Measurements from ENCODE around the gene RBPJL. TPM values are rescaled to one million over a fixed set of nuclear protein-coding genes. Genes with fewer than 3 reads are reported as not detected.

RBPJL gene
- total RNA-seq, 1 donor from 2014 or later, result not detected

- no peaks in the 10 kb centered on the region for H3K9me3 Mint-ChIP-seq (ENCODE audit: unreplicated experiment)
- no peak for DNase-seq (ENCODE audit: extremely low spot score, unreplicated experiment)
- no peak for TF ChIP-seq CTCF (IDR thresholded peaks at IDR 0.05)
- peaks cover 2% of the 10 kb centered on the region for H3K36me3 Mint-ChIP-seq (ENCODE audit: unreplicated experiment)
- no peak overlapping the region for H3K4me3 Mint-ChIP-seq (ENCODE audit: unreplicated experiment)
- peaks cover 65% of the 10 kb centered on the region for H3K4me1 Mint-ChIP-seq (ENCODE audit: unreplicated experiment)
- no peaks in the 10 kb centered on the region for H3K27me3 Mint-ChIP-seq (ENCODE audit: unreplicated experiment)
- peak overlapping the region; percentile 88 for H3K27ac Mint-ChIP-seq (ENCODE audit: unreplicated experiment)
Observed at GRCh38 chr20:45337367-45338120, 30.9 kb downstream of the RBPJL start.

- DNase-seq (ENCODE audit: extremely low spot score, unreplicated experiment), result no peak
- H3K9me3 Mint-ChIP-seq (ENCODE audit: unreplicated experiment), result no peaks in the 10 kb centered on the region
- H3K4me1 Mint-ChIP-seq (ENCODE audit: unreplicated experiment), result peaks cover 73% of the 10 kb centered on the region
- peak overlapping the region; percentile 88 for H3K27ac Mint-ChIP-seq (ENCODE audit: unreplicated experiment)
- no peaks in the 10 kb centered on the region for H3K27me3 Mint-ChIP-seq (ENCODE audit: unreplicated experiment)
- H3K4me3 Mint-ChIP-seq (ENCODE audit: unreplicated experiment), result no peak overlapping the region
- peaks cover 2% of the 10 kb centered on the region for H3K36me3 Mint-ChIP-seq (ENCODE audit: unreplicated experiment)
- TF ChIP-seq CTCF (IDR thresholded peaks at IDR 0.05), result no peak
Observed at GRCh38 chr20:45338121-45339030, 31.7 kb downstream of the RBPJL start.

GRCh38 chr20:45339084-45339483 is 32.4 kb downstream of the RBPJL start:
- Mint-ChIP-seq H3K4me3 (ENCODE audit: unreplicated experiment) (no peak overlapping the region), H3K36me3 (ENCODE audit: unreplicated experiment) (peaks cover 2% of the 10 kb centered on the region), H3K27ac (ENCODE audit: unreplicated experiment) (peak overlapping the region; percentile 41), H3K27me3 (ENCODE audit: unreplicated experiment) (no peaks in the 10 kb centered on the region), H3K9me3 (ENCODE audit: unreplicated experiment) (no peaks in the 10 kb centered on the region), H3K4me1 (ENCODE audit: unreplicated experiment) (peaks cover 80% of the 10 kb centered on the region)
- TF ChIP-seq CTCF (IDR thresholded peaks at IDR 0.05), result no peak
- DNase-seq (ENCODE audit: extremely low spot score, unreplicated experiment), result no peak

- Mint-ChIP-seq H3K9me3 (ENCODE audit: unreplicated experiment) (no peaks in the 10 kb centered on the region), H3K4me3 (ENCODE audit: unreplicated experiment) (no peak overlapping the region), H3K27me3 (ENCODE audit: unreplicated experiment) (no peaks in the 10 kb centered on the region), H3K4me1 (ENCODE audit: unreplicated experiment) (peaks cover 87% of the 10 kb centered on the region), H3K36me3 (ENCODE audit: unreplicated experiment) (peaks cover 2% of the 10 kb centered on the region), H3K27ac (ENCODE audit: unreplicated experiment) (no peak overlapping the region)
- no peak for TF ChIP-seq CTCF (IDR thresholded peaks at IDR 0.05)
- no peak for DNase-seq (ENCODE audit: extremely low spot score, unreplicated experiment)
Observed at GRCh38 chr20:45339799-45340198, 33.2 kb downstream of the RBPJL start.
